NCI-H1417 treated with DMSO at 0.1 percent for 48 hours (cell line): Measurements from ENCODE around the gene ULK1.

ENCODE experiments used
- DNase-seq: peaks from one replicate; lab custom pipeline; 2025; lab: John Stamatoyannopoulos, UW

ULK1 gene

GRCh38 chr12:131908092-131909080 lies 14.0 kb downstream of the ULK1 start:
- DNase-seq: no peak

GRCh38 chr12:131909081-131909751 lies 14.8 kb downstream of the ULK1 start:
- no peak for DNase-seq

GRCh38 chr12:131909752-131910219 lies 15.4 kb downstream of the ULK1 start:
- DNase-seq: no peak

DNA sequence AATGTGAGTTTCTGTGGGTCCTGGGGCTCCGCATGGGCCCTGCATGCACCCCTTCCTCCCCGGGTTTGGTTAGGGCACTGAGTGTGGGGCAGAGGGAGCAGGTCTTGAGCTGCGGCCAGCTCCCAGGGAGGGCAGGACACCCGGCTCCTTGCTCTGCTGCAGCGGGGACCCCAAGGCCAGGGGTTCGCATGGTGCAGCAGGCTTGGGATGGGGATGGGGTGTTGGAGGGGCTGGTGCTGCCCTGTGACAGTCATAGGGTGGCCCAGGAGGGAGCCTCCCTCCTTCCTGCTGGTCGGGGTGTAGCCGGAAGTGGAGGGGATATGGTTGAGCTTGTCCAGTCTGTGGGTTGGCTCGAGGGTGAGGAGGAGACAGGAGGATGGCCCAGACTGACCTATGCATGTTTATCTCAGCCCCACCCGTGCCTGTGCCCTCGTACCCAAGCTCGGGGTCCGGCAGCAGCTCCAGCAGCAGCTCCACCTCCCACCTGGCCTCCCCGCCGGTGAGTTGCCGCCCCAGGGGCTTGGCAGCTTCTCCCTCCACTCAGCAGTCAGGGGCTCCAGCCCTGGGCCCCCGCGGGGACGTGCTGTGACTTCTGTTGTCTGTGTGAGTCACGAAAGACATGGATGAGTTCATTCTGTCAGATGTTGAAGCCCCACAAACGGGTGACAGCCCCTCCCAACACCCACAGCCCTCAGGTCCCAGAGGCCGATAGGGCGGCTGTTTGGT lies 16.0 kb downstream of the ULK1 start:
- no peak for DNase-seq

GRCh38 chr12:131911028-131911650 lies 16.7 kb downstream of the ULK1 start:
- DNase-seq: no peak

DNA sequence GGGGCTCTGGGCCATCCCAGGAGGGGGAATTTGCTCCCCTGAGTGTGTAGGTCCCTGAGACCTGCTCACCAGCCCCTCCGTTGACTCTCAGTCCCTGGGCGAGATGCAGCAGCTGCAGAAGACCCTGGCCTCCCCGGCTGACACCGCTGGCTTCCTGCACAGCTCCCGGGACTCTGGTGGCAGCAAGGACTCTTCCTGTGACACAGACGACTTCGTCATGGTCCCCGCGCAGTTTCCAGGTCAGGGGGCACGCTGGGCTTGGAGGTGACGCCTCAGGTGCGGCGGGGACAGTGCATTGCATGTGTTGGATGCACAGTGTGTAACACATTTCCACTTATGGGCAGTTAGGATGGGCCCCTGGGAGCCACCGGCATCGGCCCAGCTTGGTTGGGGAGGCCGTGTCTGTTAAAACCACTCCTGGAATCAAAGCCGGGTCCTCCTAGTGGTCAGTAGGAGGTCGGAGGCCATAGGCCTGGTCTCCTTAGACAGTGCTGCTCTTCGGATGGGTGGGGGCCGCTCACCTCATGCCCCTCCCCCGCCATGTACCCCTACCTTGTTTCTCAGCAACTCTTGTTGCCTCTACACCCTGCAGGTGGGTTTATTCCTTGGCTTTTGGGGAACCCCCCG lies 17.5 kb downstream of the ULK1 start:
- DNase-seq: no peak

DNA sequence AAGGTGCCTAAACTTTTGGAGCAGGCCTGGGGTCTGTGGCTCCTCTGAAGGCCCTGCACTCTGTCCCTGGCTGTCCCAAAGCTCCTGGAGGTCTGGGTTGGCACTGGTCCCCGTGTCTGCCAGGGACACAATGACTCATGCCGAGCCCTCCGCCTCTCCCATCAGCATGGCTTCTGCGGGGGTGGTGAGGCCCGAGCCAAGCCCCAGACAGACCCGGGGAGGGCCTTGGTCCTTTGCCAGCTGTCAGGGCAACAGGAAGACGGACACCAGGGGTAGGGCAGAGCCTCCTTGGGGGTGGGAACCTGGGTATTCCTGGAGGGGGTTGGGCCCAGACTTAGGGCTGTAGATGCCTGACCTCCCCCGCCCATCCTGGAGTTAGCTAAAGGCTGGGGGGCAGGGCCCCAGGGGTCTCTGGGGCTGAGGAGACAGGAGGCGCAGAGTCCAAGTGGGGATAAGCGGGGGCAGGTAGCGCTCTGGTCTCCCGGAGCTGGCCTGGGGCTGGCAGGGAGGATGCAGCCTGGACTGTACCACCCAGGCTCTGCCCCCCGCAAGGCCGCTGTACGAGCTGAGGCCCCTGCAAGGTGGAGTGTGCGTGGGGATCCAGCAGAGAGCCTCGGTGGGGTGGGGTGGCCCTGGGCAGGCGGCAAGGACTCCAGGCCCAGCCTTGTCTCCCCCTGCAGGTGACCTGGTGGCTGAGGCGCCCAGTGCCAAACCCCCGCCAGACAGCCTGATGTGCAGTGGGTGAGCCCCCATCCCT lies 18.3 kb downstream of the ULK1 start:
- DNase-seq: no peak

GRCh38 chr12:131913666-131914065 lies 19.2 kb downstream of the ULK1 start:
- no peak for DNase-seq

DNA sequence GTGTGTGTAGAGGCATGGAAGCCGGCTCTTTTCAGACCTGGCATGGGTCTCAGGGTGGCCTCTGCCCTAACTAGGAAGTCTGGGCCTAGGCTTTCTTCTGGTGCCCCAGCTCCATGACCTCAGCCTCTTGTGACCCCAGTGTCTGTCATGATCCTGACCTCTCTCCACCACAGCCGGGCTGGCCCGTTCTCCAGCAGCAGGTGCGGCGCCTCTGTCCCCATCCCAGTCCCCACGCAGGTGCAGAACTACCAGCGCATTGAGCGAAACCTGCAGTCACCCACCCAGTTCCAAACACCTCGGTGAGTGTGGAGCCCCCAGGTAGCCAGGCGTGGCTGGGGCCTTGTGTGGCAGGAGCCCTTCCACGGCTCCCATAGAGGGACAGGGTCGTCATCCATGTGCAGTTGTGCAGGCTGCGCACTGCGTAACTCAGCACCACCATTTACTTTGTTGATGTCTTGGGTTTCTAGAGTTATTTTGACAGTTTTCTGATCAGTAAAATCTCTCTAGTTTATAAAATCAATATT lies 19.8 kb downstream of the ULK1 start:
- DNase-seq: no peak

- DNase-seq: no peak
These were observed 20.7 kb downstream of the ULK1 start for GRCh38 chr12:131915000-131915689.

DNA sequence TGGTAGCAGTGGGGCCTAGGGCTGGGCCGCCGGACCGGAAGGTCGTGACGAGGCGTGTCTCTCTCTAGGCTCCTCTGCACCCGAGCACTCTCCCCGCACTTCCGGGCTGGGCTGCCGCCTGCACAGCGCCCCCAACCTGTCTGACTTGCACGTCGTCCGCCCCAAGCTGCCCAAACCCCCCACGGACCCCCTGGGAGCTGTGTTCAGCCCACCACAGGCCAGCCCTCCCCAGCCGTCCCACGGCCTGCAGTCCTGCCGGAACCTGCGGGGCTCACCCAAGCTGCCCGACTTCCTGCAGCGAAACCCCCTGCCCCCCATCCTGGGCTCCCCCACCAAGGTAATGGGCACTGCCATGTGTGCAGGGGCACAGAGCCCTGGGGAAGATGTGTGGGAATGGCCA lies 21.4 kb downstream of the ULK1 start:
- no peak for DNase-seq

DNA sequence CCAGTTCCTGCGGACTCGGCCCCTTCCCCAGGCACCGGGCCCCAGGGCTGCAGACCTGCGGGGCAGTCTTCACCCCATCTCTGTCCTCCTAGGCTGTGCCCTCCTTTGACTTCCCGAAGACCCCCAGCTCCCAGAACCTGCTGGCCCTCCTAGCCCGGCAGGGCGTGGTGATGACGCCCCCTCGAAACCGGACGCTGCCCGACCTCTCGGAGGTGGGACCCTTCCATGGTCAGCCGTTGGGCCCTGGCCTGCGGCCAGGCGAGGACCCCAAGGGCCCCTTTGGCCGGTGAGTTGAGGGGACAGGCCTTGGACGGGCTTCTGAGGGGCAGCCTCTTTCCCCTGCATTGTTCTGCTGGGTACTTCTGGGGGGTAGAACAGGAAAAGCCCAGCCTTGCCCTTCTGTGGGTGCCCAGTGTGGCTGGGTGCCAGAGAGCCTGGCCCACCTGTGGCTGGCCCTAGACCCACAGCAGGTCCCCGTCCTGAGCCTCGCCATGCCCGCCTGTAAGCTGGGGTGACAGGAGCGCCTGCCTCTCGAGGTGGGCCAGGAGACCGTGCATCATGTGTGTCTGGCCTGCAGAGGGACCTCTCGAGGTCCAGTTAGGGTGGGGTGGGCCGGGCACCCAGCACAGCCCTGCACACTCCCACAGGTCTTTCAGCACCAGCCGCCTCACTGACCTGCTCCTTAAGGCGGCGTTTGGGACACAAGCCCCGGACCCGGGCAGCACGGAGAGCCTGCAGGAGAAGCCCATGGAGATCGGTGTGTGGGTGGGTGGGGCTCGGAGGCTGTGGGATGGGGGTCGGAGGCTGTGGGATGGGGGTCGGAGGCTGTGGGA lies 22.1 kb downstream of the ULK1 start:
- no peak for DNase-seq

DNA sequence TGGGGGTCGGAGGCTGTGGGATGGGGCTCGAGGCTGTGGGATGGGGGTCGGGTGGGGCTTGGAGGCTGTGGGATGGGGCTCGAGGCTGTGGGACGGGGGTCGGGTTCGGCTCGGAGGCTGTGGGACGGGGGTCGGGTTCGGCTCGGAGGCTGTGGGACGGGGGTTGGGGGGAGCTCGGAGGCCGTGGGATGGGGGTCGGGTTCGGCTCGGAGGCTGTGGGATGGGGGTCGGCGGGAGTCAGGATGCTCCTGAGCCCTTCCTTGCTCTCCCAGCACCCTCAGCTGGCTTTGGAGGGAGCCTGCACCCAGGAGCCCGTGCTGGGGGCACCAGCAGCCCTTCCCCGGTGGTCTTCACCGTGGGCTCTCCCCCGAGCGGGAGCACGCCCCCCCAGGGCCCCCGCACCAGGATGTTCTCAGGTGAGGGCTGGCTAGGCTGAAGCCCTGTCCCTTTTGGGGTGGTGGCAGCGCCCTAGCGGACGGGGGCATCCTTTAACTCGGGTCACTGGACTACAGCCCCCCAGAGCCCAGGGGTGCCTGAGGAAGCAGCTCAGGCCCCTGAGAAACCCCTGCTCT lies 22.8 kb downstream of the ULK1 start:
- DNase-seq: no peak

- DNase-seq: no peak
These were observed 23.4 kb downstream of the ULK1 start for GRCh38 chr12:131917711-131918306.

DNA sequence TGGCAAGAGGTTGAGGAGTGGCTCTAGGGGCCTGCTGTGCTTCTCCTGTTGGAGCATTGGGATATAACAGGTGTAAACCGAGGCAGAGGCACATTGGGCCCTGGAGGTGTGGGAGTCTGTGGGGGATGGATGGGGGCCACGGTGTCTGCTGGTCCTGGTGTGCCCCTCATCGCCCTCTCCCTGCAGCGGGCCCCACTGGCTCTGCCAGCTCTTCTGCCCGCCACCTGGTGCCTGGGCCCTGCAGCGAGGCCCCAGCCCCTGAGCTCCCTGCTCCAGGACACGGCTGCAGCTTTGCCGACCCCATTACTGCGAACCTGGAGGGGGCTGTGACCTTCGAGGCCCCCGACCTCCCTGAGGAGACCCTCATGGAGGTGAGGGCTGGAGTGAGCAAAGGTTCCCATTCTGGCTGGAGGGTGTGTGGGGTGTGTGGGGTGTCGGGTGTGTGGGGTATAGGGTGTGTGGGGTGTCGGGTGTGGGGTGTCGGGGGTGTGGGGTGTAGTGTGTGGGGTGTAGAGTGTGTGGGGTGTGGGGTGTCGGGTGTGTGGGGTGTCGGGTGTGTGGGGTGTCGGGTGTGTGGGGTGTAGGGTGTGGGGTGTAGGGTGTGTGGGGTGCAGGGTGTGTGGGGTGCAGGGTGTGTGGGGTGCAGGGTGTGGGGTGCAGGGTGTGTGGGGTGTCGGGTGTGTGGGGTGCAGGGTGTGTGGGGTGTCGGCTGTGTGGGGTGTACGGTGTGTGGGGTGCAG lies 24.1 kb downstream of the ULK1 start:
- no peak for DNase-seq

GRCh38 chr12:131919051-131919347 lies 24.6 kb downstream of the ULK1 start:
- DNase-seq: no peak

DNA sequence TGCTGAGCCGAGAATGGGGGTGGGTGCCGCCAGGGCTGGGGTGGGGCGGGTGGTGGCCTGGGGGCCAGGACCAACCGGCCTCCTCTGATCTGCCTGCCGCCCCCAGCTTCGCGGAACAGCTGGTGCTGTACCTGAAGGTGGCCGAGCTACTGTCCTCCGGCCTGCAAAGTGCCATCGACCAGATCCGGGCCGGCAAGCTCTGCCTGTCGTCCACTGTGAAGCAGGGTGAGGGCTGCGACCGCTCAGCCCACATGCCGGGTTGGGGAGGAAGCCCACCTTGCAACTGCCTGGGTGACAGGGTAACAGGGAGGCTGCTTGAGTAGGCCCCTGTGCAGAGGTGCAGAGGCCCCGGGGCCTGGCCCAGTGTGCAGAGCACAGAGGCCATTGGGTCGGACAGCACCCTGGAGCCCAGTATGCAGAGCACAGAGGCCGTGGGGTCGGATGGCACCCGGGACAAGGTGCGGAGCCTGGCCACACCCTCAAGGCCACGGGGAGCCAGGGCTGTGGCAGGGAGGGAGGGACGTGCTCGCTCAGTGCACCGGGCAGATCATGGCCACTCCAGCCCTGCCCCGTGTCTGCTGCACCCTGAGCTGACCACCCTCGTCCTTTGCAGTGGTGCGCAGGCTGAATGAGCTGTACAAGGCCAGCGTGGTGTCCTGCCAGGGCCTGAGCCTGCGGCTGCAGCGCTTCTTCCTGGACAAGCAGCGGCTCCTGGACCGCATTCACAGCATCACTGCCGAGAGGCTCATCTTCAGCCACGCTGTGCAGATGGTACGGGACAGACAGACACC lies 25.1 kb downstream of the ULK1 start:
- DNase-seq: no peak
